GM19455 (cell line): ENCODE results near the gene MEN1.

Source experiments
- ATAC-seq: cut with Tn5 transposase; IDR thresholded peaks from one replicate; pipeline ENCODE4 v1.9.1; 2021; ENCODE audit not compliant: unreplicated experiment

The MEN1 gene

GRCh38 chr11:64803158-64803845 is 7.0 kb downstream of the MEN1 start, which contains the start of gene MAP4K2:
TSS of gene MAP4K2 (minus strand) at chr11:64803214. CDS start at chr11:64803149, 65 bp downstream.
- peak; percentile 55 for ATAC-seq

GRCh38 chr11:64802370-64803157 is 7.8 kb downstream of the MEN1 start:
- ATAC-seq, result peak; percentile 33

- ATAC-seq, result no peak
Observed at GRCh38 chr11:64801561-64802369, 8.6 kb downstream of the MEN1 start.

- no peak for ATAC-seq
Observed at GRCh38 chr11:64801158-64801464, 9.2 kb downstream of the MEN1 start.

GRCh38 chr11:64800303-64801157 is 9.8 kb downstream of the MEN1 start:
- ATAC-seq, result no peak

GRCh38 chr11:64799623-64800302 is 10.6 kb downstream of the MEN1 start:
- no peak for ATAC-seq

- no peak for ATAC-seq
Observed at GRCh38 chr11:64799256-64799622, 11.1 kb downstream of the MEN1 start.

GRCh38 chr11:64796757-64797541 is 13.4 kb downstream of the MEN1 start:
- no peak for ATAC-seq

GRCh38 chr11:64796047-64796756 is 14.1 kb downstream of the MEN1 start:
- no peak for ATAC-seq

GRCh38 chr11:64794526-64794925 is 15.8 kb downstream of the MEN1 start:
- ATAC-seq, result no peak

GRCh38 chr11:64793271-64794160 is 16.8 kb downstream of the MEN1 start:
- no peak for ATAC-seq

- ATAC-seq, result no peak
Observed at GRCh38 chr11:64792482-64792881, 17.9 kb downstream of the MEN1 start.

GRCh38 chr11:64791781-64792291 is 18.5 kb downstream of the MEN1 start:
- ATAC-seq, result no peak

- ATAC-seq, result no peak
Observed at GRCh38 chr11:64790205-64791095, 19.9 kb downstream of the MEN1 start.

- no peak for ATAC-seq
Observed at GRCh38 chr11:64789331-64790204, 20.8 kb downstream of the MEN1 start.
